Mucosa of rectum (tissue), 2 donors: ENCODE results near the gene SMPD3.

Experiments
- H3K27ac ChIP-seq, 2 donors: one replicate each; pipeline ENCODE4 v1.7.0; 2013; ENCODE audit warnings: inconsistent platforms in 2 of 2, low read depth in 2 of 2, low read length in 2 of 2
- H3K27me3 ChIP-seq, 2 donors: one replicate each; pipeline ENCODE4 v1.7.0; 2013; ENCODE audit warnings: low read length in 2 of 2; ENCODE audit not compliant: control insufficient read depth in 2 of 2, insufficient read depth in 2 of 2
- H3K36me3 ChIP-seq, 2 donors: one replicate each; pipeline ENCODE4 v1.7.0; 2013; ENCODE audit warnings: low read length in 2 of 2; ENCODE audit not compliant: control insufficient read depth in 2 of 2, insufficient read depth in 2 of 2
- H3K4me1 ChIP-seq, 2 donors: one replicate each; pipeline ENCODE4 v1.7.0; 2013; ENCODE audit warnings: low read length in 2 of 2, mild to moderate bottlenecking in 1 of 2; ENCODE audit not compliant: control insufficient read depth in 2 of 2, insufficient read depth in 2 of 2
- H3K4me3 ChIP-seq, 2 donors: one replicate each; pipeline ENCODE4 v1.7.0; 2013; ENCODE audit warnings: low read length in 2 of 2
- H3K9ac ChIP-seq, 2 donors: one replicate each; pipeline ENCODE4 v1.7.0; 2013; ENCODE audit warnings: low read length in 2 of 2, low read depth in 1 of 2, mild to moderate bottlenecking in 1 of 2
- H3K9me3 ChIP-seq, 2 donors: one replicate each; pipeline ENCODE4 v1.7.0; 2013; ENCODE audit warnings: low read length in 2 of 2; ENCODE audit not compliant: control insufficient read depth in 2 of 2
- donor health status: healthy.
- donor health status: Normal muscosa, but diverticular disease.

The SMPD3 gene

DNA sequence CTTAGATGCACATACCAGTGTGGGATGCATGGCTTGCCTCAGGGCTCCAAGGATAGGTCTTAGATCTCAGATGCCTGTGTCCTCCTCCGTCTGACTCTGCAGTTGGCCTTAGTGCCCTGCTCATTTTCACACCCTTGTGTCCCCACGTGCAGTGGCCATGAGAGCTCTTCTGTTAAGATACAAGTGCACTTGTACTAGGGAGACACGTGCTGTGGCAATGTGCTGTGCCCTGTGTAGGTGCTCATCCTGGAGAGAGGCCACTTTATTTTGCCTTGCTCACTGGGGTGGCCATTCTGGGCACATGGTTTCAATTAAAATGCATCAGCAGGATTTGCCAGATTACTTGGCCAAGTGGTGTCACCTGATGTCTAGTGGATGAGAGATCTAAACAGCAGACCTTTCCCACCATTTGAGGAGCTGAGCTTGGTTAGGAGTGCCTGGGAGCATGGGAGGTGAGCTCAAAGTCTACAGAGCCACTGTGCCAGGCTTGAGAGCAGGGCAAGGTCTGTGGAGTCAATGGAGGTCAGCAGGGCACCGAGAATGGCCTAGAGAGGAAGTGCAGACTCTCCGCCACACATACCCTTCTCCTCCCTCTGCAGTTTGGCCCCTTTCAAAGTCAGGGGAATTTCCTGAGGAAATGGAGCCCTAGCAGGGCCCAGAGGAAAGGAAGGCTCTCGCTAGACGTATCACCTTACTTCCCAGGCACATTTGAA lies 25.2 kb upstream of the SMPD3 start:
- H3K9ac ChIP-seq: no peak overlapping the region
- no peak overlapping the region for H3K27ac ChIP-seq
- H3K36me3 ChIP-seq: no peaks in the 10 kb centered on the region
- H3K27me3 ChIP-seq: no peaks in the 10 kb centered on the region
- H3K4me3 ChIP-seq: no peak overlapping the region
- peaks cover 21 to 22% of the 10 kb centered on the region in 2 donors for H3K4me1 ChIP-seq
- no peaks in the 10 kb centered on the region for H3K9me3 ChIP-seq

DNA sequence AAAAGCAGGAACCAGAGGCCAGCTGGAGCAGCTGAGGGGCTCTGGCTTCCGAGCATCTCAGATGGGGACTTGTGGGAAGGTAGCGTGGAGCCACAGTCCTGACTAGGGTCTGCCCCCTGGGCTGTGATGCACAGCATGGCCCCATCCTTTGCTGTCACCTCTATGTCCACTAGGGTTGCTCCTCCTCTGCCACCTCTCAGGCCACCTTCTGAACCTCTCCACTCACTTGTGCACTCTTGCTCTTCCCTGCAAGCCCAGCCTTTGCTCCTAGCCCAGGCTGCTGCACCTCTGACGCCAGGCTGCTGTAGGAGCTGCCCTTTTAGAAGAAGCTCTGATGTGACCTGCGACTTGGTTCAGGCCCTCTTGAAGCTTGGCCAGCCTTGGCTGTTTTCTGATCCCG lies 24.3 kb upstream of the SMPD3 start:
- Histone ChIP-seq H3K4me1 (peaks cover 22 to 26% of the 10 kb centered on the region in 2 donors), H3K27me3 (no peaks in the 10 kb centered on the region), H3K9me3 (no peaks in the 10 kb centered on the region), H3K36me3 (no peaks in the 10 kb centered on the region), H3K4me3 (no peak overlapping the region), H3K9ac (no peak overlapping the region), H3K27ac (no peak overlapping the region)

DNA sequence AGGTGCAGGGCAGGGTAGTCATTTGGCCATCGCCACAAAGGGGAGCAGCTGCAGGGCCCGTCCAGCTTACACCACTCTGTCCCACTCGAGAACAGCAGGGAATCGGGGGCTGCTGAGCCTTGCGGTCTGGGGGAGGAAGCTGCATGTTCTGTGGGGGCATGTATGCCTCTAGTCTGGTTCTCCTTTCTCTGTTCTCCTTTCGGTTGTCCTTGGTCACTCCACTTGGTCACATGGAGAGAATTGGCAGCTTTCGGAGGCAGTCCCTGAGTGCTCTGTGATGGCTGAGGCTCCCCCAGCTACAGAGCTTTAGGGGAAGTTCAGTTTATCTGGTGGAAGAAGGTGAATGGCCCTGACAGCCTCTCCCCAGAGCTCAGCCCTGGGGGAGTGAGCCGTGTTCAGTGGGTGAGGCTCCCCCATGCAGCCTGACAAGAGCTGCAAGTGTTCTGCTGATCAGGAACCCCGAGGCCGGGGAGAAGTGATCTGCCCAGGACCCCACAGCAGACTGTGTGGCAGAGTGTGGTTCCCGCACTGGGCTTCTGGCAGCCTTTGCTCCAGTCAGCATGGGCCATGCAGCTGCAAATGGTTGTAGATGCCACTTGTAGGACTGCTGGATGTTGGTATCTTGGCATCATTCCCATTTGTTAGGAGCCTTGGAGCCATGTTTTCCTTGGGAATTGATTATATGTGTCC lies 22.3 kb upstream of the SMPD3 start:
- H3K36me3 ChIP-seq: no peaks in the 10 kb centered on the region
- H3K4me3 ChIP-seq: peak overlapping the region; percentile 13 to 69
- H3K9me3 ChIP-seq: no peaks in the 10 kb centered on the region
- H3K9ac ChIP-seq: peak overlapping the region in 1 of 2 donors; percentile 28
- no peaks in the 10 kb centered on the region for H3K27me3 ChIP-seq
- H3K4me1 ChIP-seq: peaks cover 22 to 26% of the 10 kb centered on the region in 2 donors
- H3K27ac ChIP-seq: peak overlapping the region; percentile 57 to 77

DNA sequence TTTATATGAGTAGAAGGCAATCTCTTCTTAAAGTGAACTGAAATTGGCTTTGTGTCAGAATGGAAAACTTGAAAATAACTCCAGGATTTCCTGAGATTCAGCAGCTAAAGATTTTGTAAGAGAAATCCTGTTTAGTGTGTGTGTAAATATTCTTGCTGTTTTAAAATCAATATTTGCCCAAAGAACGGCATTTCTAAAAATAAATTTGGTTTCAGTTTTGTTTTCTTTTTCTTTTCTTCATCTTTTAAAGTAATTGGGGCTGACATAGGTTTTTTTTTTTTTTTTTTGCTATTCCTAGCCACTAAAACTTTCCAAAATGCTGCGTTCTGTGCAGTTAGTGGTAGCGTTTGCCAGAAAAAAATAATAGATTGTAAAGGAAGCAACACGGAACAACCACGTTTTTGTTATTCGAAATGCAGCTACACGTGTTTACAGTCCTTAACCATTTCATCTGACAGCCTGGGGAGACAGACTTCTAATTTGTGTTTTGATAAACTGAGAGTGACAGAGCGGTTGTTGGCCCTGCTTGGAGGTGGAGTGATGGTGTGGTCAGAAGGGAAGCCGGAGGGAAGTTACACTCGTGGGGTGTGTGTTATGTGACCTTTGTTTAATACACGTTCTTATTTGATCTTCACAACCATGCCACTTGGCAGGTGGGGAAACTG lies 21.6 kb upstream of the SMPD3 start:
- peaks cover 22 to 26% of the 10 kb centered on the region in 2 donors for H3K4me1 ChIP-seq
- H3K9me3 ChIP-seq: no peaks in the 10 kb centered on the region
- H3K36me3 ChIP-seq: no peaks in the 10 kb centered on the region
- H3K27me3 ChIP-seq: no peaks in the 10 kb centered on the region
- peak overlapping the region; percentile 28 to 47 for H3K9ac ChIP-seq
- peak overlapping the region; percentile 13 to 69 for H3K4me3 ChIP-seq
- H3K27ac ChIP-seq: peak overlapping the region; percentile 57 to 77

DNA sequence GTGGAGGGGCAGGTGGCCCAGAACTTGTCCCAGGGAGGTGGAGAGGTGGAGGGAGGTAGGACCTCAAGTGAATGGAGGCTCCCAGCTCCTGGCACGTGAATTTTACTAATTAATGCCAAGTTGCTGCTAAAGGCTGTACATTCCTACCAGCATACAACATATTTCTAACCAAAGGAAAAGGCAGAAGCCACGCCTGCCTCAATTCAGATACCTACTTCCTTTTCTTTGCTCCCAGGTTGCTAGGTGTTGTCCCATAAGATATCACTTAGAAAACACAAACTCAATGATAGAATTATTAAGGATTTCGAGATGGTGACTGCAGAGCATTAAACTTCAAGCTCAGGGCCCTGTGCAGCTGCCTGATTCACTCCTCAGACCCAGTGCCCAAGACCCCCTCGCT lies 20.5 kb upstream of the SMPD3 start:
- Histone ChIP-seq H3K27ac (peak overlapping the region in 1 of 2 donors; percentile 3), H3K9ac (no peak overlapping the region), H3K9me3 (no peaks in the 10 kb centered on the region), H3K27me3 (no peaks in the 10 kb centered on the region), H3K36me3 (no peaks in the 10 kb centered on the region), H3K4me1 (peaks cover 22 to 26% of the 10 kb centered on the region in 2 donors), H3K4me3 (no peak overlapping the region)

DNA sequence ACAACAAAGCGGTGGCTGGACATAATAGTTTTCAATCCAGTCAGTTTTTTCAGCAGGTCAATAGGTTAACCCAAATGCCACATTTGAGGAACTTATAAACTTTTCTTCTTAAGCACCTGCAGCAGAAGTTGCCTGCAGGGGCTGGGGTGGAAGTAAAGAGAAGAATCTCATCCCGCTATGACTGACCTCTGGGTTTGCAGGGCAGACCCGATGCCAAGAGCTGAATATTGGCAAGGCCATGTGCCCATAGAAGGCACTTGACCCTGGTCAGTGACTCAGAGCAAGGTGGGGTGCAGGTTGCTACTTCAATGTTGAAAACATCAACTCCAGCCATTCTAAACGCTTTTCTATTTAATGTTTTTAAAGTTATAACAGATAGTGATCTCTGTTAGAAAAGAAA lies 17.9 kb upstream of the SMPD3 start:
- H3K36me3 ChIP-seq: no peaks in the 10 kb centered on the region
- no peak overlapping the region for H3K27ac ChIP-seq

DNA sequence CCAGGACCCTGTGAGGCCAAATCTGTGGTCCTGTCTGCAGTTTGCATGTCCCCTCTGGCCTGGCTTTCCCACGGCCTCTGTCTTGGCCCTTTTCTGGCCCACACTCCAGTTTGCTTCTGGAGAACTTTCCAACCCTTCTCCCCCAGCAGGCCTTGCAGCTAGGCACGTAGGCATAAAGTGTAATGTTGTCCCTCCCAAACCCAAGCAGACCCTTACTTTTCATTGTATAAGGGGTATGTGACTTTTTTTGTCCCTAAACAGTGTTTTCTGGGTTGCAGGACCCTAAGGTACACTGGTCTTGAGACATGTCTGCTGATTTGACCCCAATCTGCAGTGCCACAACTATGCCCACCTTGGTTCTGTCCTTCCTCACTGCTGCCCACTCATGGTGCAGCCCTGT lies 15.6 kb upstream of the SMPD3 start:
- H3K27ac ChIP-seq: no peak overlapping the region
- no peaks in the 10 kb centered on the region for H3K36me3 ChIP-seq
- no peak overlapping the region for H3K9ac ChIP-seq
- peaks cover 4 to 8% of the 10 kb centered on the region in 2 donors for H3K4me1 ChIP-seq
- no peaks in the 10 kb centered on the region for H3K27me3 ChIP-seq
- H3K9me3 ChIP-seq: no peaks in the 10 kb centered on the region
- no peak overlapping the region for H3K4me3 ChIP-seq

More for the DNA sequence above, 17.9 kb upstream of the SMPD3 start:
- Histone ChIP-seq H3K4me3 (no peak overlapping the region), H3K9ac (no peak overlapping the region), H3K4me1 (peaks cover 22% of the 10 kb centered on the region in 2 donors), H3K27me3 (no peaks in the 10 kb centered on the region), H3K9me3 (no peaks in the 10 kb centered on the region)

DNA sequence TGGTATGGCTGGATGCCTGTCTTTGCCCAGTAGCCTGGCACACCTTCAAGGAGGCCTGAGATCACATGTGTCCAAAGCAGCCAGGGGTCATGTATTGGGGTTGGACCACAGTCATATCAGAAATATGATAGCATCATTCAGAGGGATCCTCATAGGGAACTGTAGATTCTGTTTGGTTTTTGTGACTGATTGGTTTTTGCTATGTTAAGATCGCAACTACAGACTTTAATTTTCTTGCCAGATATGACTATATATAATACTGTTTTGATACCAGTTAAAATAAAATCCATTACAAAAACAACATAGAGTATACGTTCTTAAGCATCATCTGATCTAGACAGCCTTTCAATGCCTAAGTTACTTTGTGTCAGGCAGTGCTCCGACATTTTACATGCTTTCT lies 11.8 kb upstream of the SMPD3 start:
- Histone ChIP-seq H3K4me3 (no peak overlapping the region), H3K4me1 (no peaks in the 10 kb centered on the region), H3K27ac (no peak overlapping the region), H3K36me3 (no peaks in the 10 kb centered on the region), H3K27me3 (no peaks in the 10 kb centered on the region), H3K9me3 (no peaks in the 10 kb centered on the region), H3K9ac (no peak overlapping the region)

DNA sequence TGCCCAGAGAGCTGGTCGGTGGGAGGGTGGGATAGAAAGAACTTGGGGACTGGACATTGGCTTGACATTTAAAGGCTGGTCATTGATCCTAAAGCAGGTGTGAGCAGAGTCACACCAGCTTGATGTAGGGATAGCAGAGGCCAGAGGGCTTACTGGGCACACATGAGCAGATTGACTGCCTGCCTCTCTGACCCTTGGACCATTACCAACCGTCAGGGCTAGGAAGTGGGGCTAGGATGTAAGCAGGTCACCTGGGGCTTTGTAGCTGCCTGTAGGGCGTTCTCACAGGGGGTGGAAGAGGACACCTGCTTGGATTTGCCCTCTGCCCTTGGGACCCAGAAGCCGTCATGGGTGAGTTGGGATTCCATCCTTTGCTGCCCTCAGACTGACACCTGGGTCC lies 11.1 kb upstream of the SMPD3 start:
- Histone ChIP-seq H3K27me3 (no peaks in the 10 kb centered on the region), H3K9me3 (no peaks in the 10 kb centered on the region), H3K9ac (no peak overlapping the region), H3K36me3 (no peaks in the 10 kb centered on the region), H3K27ac (no peak overlapping the region), H3K4me3 (no peak overlapping the region), H3K4me1 (no peaks in the 10 kb centered on the region)

DNA sequence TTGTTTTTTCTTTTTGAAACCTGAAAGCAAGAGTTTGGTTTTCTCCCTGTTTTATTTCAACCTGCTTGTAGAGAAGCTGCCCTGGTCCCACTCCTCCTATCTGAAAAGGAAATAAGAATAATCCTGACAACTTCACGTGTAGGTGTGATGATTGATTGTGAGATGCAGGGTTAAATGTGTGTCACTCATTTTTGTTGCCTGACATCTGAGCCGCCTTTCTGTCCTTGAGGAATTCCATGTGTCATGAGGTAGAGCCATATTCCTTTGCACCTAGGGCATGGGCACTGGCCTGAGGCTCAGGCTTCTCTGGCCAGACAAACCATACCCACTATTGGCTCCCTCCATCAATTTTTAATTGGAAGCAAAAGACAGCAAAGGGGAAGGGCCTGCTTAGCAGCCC lies 10.2 kb upstream of the SMPD3 start:
- H3K9ac ChIP-seq: no peak overlapping the region
- no peaks in the 10 kb centered on the region for H3K4me1 ChIP-seq
- no peaks in the 10 kb centered on the region for H3K27me3 ChIP-seq
- no peak overlapping the region for H3K4me3 ChIP-seq
- H3K27ac ChIP-seq: no peak overlapping the region
- no peaks in the 10 kb centered on the region for H3K9me3 ChIP-seq
- no peaks in the 10 kb centered on the region for H3K36me3 ChIP-seq
